SIG-M5 (cell line): ENCODE measurements around the gene MYO10.

Experiments used
- DNase-seq: peaks from one replicate; lab custom pipeline; 2025; lab: John Stamatoyannopoulos, UW

MYO10 gene

DNA sequence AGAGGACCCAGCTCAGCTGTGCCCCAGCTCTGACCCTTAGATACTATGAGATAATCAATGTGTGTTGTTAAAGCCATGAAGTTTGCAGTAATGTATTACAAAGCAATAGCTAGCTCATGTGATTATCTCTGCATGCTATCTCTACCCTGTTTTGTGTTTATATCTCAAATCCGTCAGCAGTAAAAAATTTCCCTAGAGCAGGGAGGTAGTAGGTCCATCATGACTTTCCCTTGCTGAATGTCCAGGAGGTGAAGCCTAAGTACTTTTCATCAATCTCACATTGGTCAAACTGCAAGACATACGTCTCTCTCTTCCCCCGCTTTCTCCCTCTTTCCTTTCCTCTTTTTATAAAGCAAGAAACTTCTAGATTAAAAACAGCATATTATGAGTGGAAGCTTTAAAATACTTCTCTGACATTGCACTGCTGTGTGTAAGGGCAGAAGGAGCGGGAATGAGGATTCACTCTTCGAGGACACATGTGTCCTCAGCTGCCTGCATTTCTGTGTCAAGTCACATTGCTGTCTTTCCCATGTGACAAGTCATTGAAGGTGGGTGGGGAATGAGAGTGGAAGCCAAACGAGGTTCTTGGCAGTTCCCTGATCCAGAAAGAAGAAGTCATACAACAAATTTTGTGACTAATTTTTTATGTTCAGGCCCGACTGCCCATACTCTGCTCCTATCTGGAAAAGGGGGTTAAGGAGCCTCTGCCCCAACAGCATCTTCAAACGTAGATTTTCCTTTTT is 226.2 kb downstream of the MYO10 start:
- no peak for DNase-seq

DNA sequence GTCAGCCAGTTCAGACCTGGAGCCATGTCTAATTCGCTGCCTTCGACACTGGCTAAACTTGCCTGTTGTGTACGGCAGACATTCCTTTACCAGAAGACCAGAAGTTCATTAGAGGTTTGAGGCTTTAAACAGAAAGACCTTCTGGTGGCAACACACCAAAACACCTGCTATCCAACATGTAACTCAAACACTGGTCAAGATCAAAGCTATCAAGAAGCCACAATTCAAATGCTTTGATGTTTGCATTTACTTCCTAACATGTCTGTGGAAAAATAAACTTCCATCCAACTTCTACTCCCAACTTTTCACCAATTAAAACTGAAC is 228.3 kb downstream of the MYO10 start:
- DNase-seq, result no peak

DNA sequence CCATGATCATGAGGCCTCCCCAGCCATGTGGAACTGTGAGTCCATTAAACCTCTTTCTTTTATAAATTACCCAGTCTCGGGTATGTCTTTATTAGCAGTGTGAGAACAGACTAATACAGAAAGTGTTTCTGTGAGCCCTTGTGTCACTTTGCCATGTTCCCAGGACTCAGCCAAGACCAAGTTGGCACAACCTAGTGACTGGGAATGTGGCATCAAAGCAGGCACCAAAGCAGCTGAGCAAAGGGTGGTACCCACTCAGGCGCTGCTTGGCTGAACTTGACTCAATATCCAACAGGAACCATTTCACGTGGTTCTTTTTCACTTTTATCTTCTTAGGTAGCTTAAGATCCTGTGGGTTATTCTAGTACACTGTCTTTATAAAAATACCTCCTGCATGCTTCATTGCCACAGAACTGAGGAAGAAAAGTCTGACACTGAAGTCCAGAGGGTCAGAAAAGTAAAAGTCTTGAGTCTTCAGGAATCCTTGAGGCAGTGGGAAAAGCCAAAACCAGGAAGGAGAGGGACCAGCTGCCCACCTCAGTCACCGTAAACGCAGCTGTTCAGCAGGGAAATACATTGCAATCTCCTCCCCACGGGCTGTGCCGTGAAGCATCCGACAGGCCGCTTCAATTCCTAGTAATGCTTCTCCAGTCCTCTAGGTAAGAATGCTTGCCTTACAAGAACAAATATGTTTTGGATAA is 228.8 kb downstream of the MYO10 start:
- DNase-seq, result no peak

GRCh38 chr5:16704945-16705344 is 231.1 kb downstream of the MYO10 start:
- no peak for DNase-seq

DNA sequence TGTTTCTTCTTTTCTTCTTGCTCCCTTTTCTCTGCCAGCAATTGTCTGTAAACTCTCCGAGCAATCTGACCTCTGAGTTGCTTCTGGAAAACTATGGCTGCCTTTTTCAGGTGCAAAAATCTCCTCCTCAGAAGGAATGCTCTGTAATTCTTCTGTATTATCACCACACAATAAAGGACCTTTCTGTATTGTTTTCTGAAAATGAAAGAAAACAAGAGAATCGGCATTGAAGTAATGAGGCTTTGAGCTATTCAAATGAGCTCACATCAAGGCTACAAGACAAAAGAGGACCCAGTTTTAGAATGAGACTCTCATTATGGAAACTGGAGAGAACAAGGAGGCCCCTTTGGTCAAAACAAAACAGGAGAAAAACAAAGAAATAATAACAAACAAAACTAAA is 233.1 kb downstream of the MYO10 start:
- DNase-seq, result no peak

DNA sequence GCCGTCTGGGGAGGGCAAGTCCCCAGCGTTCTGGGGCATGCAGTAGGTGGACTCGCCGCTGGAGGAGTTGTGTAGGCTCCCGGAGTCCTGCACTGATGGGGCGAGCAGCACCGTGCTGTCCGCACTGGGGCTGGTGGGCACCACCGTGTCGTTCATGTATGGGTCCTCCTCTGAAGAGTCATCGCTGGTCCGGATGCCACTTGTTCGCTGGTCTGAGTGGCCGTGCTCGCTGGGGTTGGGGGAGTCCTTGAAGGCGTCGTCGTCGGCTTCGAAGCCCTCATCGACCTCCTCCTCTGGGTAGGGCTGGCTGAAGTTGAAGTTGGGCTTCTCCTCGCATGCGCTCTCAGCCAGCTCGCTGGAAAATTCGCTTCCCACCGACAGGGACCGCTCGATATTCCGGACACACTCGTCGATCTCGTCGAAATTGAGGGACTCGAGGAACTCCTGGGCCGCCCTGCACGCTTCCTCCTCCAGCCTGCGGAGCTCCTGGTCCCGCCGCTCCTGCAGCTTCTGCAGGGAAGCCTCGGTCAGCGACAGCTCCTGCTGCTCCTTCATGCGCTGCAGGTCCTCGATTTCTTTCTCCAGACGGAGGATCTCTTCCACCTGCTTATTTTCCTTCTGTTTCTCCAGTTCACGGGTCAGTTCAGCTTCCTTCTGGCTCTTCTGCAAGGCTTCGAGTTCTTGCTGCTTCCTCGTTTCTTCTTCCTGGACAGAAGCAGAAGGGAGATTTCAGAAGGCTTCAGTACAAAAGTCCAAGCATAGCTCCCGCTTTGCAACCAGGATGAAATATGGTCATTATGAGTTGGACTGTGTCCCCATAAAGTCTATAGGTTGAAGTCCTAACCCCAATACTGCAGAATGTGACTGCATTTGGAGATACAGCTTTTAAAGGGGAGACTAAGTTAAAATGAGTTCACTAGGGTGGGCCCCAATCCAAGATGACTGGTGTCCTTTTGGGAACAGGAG is 234.7 kb downstream of the MYO10 start:
- DNase-seq, result no peak

DNA sequence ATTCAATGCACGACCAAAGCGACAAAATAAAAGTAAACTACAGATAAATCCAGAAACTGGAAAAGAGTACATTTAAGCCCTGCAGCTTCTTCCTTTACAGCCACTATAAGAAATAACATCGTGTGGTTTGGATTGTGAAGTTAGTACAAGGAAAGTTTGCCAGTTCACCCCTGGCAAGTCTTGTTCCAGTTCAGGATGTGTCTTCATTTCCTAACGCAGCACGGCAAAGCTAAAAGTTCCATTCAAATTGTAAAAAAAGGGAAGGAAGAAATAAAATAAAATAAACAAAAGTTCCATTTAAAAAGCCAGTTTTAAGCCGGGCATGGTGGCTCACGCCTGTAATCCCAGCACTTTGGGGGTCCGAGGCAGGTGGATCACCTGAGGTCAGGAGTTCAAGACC is 236.0 kb downstream of the MYO10 start:
- DNase-seq, result no peak

DNA sequence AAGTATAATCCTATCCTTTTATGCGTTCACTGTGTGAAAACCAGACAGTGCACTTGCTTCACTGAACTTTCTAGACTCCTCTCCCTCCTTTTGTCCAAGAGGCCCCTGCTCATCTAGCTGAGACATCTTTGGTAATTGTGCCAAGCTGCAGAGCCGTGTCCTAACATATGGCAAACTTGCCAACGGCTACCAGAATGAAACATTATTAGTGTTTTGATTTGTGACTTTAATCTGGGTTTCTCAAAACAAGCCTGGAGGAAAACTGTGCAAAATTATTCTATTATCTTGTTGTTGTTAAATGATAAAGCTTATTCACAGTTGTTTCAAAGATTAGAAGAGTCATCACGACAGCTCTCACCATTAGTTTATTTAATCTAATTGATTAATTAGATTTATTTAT is 240.3 kb downstream of the MYO10 start:
- DNase-seq, result no peak

DNA sequence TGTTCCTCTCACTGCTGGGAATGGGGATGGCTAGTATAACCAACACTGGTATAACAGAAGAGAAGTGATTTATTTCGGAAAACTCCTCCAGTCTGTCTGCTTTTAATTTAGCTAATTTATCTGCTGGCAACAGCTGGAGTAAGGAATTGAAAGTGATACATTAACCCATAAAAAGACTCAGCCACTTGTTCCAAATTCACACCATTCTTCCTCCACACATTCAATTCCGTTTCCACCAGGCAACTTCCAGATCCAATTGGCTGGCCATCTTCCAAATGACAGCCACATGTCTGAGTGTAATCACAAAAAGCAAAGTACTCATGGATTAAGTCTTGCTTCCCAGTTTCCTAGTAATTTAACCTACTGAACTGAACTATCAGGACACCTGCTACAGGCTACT is 242.2 kb downstream of the MYO10 start:
- DNase-seq, result no peak

- DNase-seq, result no peak
Measured at GRCh38 chr5:16691731-16692130, 244.4 kb downstream of the MYO10 start.

GRCh38 chr5:16690243-16690852 is 245.7 kb downstream of the MYO10 start:
- no peak for DNase-seq

- DNase-seq, result no peak
Measured at GRCh38 chr5:16687898-16688297, 248.2 kb downstream of the MYO10 start.

DNA sequence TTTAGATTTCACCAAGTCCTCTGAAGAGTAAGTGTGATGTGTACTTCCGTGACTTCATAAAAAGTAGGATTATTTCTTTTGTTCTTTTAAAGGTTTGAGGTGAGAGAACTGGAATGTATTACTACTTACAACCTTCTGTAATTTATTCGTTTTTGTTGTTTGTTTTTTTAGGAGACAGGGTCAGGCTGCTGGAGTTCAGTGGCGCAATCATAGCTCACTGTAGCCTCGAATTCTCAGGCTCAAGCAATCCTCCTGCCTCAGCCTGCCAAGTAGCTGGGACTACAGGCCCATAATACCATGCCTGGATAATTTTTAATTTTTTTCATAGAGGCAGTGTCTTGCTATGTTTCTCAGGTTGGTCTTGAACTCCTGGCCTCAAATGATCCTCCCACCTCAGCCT is 251.0 kb downstream of the MYO10 start:
- no peak for DNase-seq

DNA sequence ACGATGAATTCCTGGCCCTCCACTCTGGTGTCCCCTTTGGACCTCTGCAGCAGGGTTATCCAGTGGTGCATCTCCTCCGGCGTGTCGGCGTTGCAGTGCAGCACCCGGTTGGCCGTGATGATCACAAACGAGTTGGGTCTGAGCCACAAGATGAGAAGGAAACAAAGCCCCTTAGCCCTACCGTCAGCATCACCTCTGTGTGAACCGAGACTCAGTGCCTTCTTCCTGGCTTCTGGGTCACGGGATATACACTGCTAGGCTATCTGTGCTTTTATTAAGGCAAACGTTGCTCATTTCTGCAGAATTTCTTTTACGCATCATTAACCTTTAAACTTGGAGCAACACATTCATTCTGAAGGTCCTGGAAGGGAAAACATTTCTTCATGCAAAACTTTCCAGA is 254.2 kb downstream of the MYO10 start:
- no peak for DNase-seq

DNA sequence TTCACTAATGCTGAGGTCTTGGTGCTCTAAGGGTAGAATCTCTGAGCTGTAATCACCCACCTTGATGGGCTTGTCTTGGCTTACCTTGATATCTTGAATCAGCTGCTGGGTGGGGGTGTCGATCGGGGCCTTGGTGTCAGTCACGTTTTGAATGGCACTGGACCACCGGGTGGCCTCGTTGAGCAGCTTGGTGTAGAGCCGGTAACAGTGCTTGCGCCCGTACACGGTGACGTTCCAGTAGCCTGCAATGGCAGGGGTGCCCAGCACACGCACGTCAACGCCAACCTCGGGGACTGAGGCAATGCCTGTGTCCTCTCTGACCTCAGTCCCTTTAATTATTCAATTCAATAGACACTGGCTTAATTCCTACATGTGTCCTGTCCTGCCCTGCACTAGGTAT is 256.2 kb downstream of the MYO10 start:
- DNase-seq, result no peak

- DNase-seq, result no peak
Measured at GRCh38 chr5:16679190-16679589, 256.9 kb downstream of the MYO10 start.

- no peak for DNase-seq
Measured at GRCh38 chr5:16675806-16676205, 260.3 kb downstream of the MYO10 start.

- DNase-seq, result no peak
Measured at GRCh38 chr5:16674750-16675149, 261.3 kb downstream of the MYO10 start.

DNA sequence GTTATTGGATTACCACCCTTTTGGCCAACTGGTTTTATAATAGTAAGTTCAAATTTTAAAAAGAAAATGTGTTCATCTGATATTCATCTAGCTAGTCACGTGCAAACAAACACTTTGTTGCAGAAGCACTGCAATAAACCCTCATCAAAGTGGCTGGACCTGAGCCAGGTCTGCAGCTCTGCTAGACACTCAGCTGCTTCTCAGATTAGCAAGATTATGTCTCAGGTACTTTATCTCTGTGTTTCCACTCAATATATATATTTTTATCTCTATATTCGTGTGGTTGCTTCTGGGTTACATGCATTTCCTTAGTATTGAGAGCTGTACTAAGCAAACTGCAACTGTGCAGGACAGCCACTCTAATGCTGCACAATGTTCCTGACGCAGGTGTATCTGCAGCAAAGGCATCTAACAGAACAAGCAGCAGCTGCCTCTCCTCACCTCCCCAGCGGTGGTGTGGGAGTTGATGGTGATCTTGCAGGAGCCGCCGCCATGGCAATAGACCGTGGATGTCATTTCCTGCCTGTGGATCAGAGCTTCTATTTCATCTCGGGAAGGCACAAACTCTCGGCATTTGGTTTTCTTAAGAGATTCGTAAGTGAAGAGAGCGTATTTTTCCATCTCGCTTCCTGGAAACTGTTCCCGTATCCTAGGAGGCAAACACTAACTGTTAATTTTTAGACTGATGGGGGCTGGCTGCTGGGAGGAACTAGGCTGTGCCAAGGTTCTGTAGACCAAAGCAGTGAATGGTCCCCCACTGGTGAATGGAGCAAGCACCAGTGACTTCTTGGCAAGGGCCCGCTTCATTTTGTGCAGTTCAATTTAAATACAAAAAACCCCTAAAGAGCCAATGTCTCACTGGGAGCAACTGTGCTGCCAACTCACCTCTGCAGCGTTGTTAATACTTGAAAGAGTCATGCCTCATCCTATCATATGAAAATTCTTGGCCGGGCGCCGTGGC is 262.6 kb downstream of the MYO10 start:
- DNase-seq, result no peak

- DNase-seq, result no peak
Measured at GRCh38 chr5:16671208-16671607, 264.9 kb downstream of the MYO10 start.

DNA sequence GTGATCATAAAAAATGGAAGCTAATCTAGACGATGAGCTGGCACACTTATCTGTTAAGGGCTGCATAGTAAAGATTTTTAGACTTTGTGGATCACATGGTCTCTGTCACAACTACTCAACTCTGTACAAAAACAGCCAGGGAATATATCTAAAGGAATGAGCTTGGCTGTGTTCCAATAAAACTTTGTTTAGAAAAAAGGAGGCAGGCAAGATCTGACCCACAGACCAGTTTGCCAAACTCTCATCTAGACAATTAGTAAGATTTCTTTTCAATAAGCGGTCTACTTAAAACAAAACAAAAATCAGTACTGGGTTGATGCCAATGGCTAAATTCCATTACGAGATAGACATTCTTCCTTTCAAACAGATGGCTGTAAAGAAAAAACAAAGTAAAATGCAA is 266.3 kb downstream of the MYO10 start:
- DNase-seq, result no peak
